HCEC 1CT (cell line): ENCODE results near the gene ADCY2.

Experiments used
- DNase-seq: peaks from one replicate; pipeline ENCODE4 v3.0.0-alpha.2; 2017

ADCY2 gene

GRCh38 chr5:7801891-7802614 lies 406.1 kb downstream of the ADCY2 start:
- DNase-seq, result no peak

- DNase-seq, result no peak
Observed at GRCh38 chr5:7802855-7803254, 406.9 kb downstream of the ADCY2 start.

GRCh38 chr5:7803937-7804336 lies 408.0 kb downstream of the ADCY2 start:
- DNase-seq, result no peak

GRCh38 chr5:7805379-7805778 lies 409.4 kb downstream of the ADCY2 start:
- DNase-seq, result no peak

- DNase-seq, result no peak
Observed at GRCh38 chr5:7808998-7809397, 413.1 kb downstream of the ADCY2 start.

- DNase-seq, result no peak
Observed at GRCh38 chr5:7811715-7812114, 415.8 kb downstream of the ADCY2 start.

GRCh38 chr5:7813007-7813406 lies 417.1 kb downstream of the ADCY2 start:
- DNase-seq, result no peak

GRCh38 chr5:7813576-7813975 lies 417.6 kb downstream of the ADCY2 start:
- no peak for DNase-seq

- DNase-seq, result no peak
Observed at GRCh38 chr5:7814816-7815215, 418.9 kb downstream of the ADCY2 start.

- DNase-seq, result peak; percentile 45
Observed at GRCh38 chr5:7815892-7816534, 420.1 kb downstream of the ADCY2 start.

GRCh38 chr5:7816535-7816901 lies 420.6 kb downstream of the ADCY2 start:
- no peak for DNase-seq

- DNase-seq, result no peak
Observed at GRCh38 chr5:7822449-7822848, 426.5 kb downstream of the ADCY2 start.

- no peak for DNase-seq
Observed at GRCh38 chr5:7823594-7823993, 427.7 kb downstream of the ADCY2 start.

GRCh38 chr5:7824995-7825394 lies 429.1 kb downstream of the ADCY2 start:
- DNase-seq, result no peak

- DNase-seq, result no peak
Observed at GRCh38 chr5:7825630-7826029, 429.7 kb downstream of the ADCY2 start.

- no peak for DNase-seq
Observed at GRCh38 chr5:7827610-7828009, 431.7 kb downstream of the ADCY2 start.

GRCh38 chr5:7828269-7828668 lies 432.3 kb downstream of the ADCY2 start:
- no peak for DNase-seq

- no peak for DNase-seq
Observed at GRCh38 chr5:7834982-7835381, 439.0 kb downstream of the ADCY2 start.

- no peak for DNase-seq
Observed at GRCh38 chr5:7837403-7837802, 441.5 kb downstream of the ADCY2 start.

- no peak for DNase-seq
Observed at GRCh38 chr5:7842531-7842930, 446.6 kb downstream of the ADCY2 start.

GRCh38 chr5:7844901-7845300 lies 449.0 kb downstream of the ADCY2 start:
- no peak for DNase-seq

- no peak for DNase-seq
Observed at GRCh38 chr5:7845557-7845956, 449.6 kb downstream of the ADCY2 start.

GRCh38 chr5:7846327-7846726 lies 450.4 kb downstream of the ADCY2 start:
- DNase-seq, result no peak

- DNase-seq, result no peak
Observed at GRCh38 chr5:7848296-7848695, 452.4 kb downstream of the ADCY2 start.
